ENCODE measurements around the gene ZNF883. TPM values are rescaled to one million over a fixed set of nuclear protein-coding genes. Genes with fewer than 3 reads are reported as not detected.
A peak's percentile ranks its signal among the peaks of the same experiment; 100 is the strongest.

ZNF883 gene
- total and polyA plus RNA-seq, 9 of the 15 experiments (the other 6 are each of a cell fraction or from before 2014, with no cell fraction given) = 1.00 to 5.7 (median 3.7) TPM

DNA sequence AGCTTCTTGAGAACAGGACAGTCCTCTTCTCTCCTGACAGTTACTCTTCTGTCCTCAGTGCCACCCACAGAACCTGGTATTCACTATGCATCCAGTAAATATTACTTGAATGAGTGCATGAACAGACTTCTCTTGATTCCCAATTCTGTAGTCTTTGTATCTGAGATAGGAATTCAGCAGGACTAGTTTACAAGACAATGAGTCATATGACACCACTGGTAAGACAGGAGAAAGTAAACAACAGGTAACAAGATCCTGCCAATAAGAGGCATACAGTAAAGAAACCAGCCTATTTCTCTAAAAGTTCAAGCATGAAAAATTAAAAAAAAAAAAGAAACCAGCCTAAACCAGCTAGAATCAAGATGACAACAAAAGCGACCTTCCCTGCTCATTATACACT, 6.2 kb downstream of the ZNF883 start (continued):
- TF ChIP-seq, protein P1, sequence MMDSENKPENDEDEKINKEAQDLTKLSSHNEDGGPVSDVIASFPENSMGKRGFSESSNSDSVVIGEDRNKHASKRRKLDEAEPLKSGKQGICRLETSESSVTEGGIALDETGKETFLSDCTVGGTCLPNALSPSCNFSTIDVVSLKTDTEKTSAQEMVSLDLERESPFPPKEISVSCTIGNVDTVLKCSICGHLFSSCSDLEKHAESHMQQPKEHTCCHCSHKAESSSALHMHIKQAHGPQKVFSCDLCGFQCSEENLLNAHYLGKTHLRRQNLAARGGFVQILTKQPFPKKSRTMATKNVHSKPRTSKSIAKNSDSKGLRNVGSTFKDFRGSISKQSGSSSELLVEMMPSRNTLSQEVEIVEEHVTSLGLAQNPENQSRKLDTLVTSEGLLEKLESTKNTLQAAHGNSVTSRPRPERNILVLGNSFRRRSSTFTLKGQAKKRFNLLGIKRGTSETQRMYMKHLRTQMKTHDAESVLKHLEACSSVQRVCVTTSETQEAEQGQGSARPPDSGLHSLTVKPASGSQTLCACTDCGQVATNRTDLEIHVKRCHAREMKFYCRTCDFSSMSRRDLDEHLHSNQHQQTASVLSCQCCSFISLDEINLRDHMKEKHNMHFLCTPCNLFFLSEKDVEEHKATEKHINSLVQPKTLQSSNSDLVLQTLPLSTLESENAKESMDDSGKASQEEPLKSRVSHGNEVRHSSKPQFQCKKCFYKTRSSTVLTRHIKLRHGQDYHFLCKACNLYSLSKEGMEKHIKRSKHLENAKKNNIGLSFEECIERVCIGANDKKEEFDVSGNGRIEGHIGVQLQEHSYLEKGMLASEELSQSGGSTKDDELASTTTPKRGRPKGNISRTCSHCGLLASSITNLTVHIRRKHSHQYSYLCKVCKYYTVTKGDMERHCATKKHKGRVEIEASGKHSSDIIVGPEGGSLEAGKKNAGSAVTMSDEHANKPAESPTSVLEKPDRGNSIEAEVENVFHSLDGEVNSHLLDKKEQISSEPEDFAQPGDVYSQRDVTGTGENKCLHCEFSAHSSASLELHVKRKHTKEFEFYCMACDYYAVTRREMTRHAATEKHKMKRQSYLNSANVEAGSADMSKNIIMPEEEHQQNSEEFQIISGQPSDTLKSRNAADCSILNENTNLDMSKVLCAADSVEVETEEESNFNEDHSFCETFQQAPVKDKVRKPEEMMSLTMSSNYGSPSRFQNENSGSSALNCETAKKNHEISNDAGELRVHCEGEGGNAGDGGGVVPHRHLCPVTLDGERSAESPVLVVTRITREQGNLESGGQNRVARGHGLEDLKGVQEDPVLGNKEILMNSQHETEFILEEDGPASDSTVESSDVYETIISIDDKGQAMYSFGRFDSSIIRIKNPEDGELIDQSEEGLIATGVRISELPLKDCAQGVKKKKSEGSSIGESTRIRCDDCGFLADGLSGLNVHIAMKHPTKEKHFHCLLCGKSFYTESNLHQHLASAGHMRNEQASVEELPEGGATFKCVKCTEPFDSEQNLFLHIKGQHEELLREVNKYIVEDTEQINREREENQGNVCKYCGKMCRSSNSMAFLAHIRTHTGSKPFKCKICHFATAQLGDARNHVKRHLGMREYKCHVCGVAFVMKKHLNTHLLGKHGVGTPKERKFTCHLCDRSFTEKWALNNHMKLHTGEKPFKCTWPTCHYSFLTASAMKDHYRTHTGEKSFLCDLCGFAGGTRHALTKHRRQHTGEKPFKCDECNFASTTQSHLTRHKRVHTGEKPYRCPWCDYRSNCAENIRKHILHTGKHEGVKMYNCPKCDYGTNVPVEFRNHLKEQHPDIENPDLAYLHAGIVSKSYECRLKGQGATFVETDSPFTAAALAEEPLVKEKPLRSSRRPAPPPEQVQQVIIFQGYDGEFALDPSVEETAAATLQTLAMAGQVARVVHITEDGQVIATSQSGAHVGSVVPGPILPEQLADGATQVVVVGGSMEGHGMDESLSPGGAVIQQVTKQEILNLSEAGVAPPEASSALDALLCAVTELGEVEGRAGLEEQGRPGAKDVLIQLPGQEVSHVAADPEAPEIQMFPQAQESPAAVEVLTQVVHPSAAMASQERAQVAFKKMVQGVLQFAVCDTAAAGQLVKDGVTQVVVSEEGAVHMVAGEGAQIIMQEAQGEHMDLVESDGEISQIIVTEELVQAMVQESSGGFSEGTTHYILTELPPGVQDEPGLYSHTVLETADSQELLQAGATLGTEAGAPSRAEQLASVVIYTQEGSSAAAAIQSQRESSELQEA (IDR thresholded peaks at IDR 0.05; ENCODE audit: low read depth) = no peak

DNA sequence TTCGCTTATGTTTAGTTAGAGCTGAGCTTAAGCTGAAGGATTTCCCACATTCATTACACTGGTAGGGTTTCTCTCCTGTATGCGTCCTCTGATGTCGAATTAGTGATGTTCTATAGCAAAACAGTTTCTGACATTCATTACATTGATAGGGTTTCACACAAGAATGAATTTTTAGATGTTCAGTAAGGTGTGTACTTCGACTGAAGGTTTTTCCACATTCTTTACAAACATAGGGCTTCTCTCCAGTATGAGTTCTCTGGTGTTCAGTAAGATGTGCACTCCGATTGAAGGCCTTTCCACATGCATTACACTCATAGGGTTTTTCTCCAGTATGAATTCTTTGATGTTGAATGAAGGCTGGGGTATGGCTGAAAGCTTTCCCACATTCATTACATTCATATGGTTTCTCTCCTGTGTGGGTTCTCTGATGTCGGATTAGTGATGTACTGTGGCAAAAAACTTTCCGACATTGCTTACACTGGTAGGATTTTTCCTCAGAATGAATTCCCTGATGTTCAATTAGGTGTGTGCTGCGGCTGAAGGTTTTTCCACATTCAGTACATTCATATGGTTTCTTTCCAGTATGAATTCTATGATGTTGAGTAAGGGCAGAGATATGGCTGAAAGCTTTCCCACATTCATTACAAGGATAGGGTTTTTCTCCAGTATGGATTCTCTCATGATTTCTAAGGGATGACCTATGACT, 14.6 kb downstream of the ZNF883 start:
- no peak overlapping the region for H3K4me2 ChIP-seq (ENCODE audit: insufficient read depth, low read length)
- peak; percentile 29 for FAIRE-seq
- no peaks in the 10 kb centered on the region for H3K79me2 ChIP-seq (ENCODE audit: control insufficient read depth, insufficient read depth, low read length)
- H3K27me3 ChIP-seq (ENCODE audit: control insufficient read depth in 2 of 2, insufficient read depth in 2 of 2, low read length in 2 of 2) = no peaks in the 10 kb centered on the region
- DNase-seq (ENCODE audit: extremely low read depth in 1 of 4, low spot score in 3 of 4) = no peak
- no peak overlapping the region for H3K4me3 ChIP-seq
- CTCF ChIA-PET (ENCODE audit: low intra/inter-chr PET ratio) = no interaction called here
- H3K4me1 ChIP-seq (replicated peaks in 1 of 2; ENCODE audit: control insufficient read depth in 2 of 2, insufficient read depth in 2 of 2, low read length in 2 of 2) = no peaks in the 10 kb centered on the region
- peaks cover 5% of the 10 kb centered on the region for H3K9me3 ChIP-seq (replicated peaks; ENCODE audit: control insufficient read depth, insufficient read depth, low read depth, low read length)
- H2AFZ ChIP-seq (ENCODE audit: low read depth, low read length) = no peak overlapping the region
- in situ Hi-C loops (cut with MboI) (no loop called here), intact Hi-C loops (cut with micrococcal nuclease) (no loop called here)
- H3K9ac ChIP-seq (ENCODE audit: insufficient read depth in 1 of 2, low read depth in 2 of 2, low read length in 2 of 2) = no peak overlapping the region
- ATAC-seq = no peak
- BruUV-seq (replicated peaks) = no TSS peak
- no peaks in the 10 kb centered on the region for H3K9me1 ChIP-seq (ENCODE audit: control insufficient read depth, insufficient read depth, low read length)
- POLR2A ChIA-PET = no interaction called here
- WGBS (ENCODE audit: insufficient coverage, low coverage, missing lambda C conversion rate) = 3% methylated on average over 8 of the region's 8 CpGs
- no peak overlapping the region for H3K27ac ChIP-seq (ENCODE audit: extremely low read depth, low read depth, low read length)
- no peaks in the 10 kb centered on the region for H4K20me1 ChIP-seq (replicated peaks; ENCODE audit: control insufficient read depth, insufficient read depth, low read length)
- H3K36me3 ChIP-seq (ENCODE audit: control insufficient read depth, insufficient read depth, low read length) = no peaks in the 10 kb centered on the region
- 0 out of 4 replicates have a peak, but pooled peaks of 1 of the 2 experiments have one; percentile 33 for TF ChIP-seq TRIM24 (IDR thresholded peaks at IDR 0.05)
- TF ChIP-seq MAFK (IDR thresholded peaks at IDR 0.05; ENCODE audit: low read length) = no peak
- TF ChIP-seq SMAD1 (IDR thresholded peaks at IDR 0.05; ENCODE audit: low read depth, low read length, partially characterized antibody) = no peak
- no peak for TF ChIP-seq BRD4 (IDR thresholded peaks at IDR 0.05)
- TF ChIP-seq CBX2 (IDR thresholded peaks at IDR 0.05; ENCODE audit: insufficient read depth, low read length, poor library complexity, severe bottlenecking) = no peak
- TF ChIP-seq, protein P2, sequence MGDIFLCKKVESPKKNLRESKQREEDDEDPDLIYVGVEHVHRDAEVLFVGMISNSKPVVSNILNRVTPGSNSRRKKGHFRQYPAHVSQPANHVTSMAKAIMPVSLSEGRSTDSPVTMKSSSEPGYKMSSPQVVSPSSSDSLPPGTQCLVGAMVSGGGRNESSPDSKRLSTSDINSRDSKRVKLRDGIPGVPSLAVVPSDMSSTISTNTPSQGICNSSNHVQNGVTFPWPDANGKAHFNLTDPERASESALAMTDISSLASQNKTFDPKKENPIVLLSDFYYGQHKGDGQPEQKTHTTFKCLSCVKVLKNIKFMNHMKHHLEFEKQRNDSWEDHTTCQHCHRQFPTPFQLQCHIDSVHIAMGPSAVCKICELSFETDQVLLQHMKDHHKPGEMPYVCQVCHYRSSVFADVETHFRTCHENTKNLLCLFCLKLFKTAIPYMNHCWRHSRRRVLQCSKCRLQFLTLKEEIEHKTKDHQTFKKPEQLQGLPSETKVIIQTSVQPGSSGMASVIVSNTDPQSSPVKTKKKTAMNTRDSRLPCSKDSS (IDR thresholded peaks at IDR 0.05; ENCODE audit: low read depth, partially characterized antibody) = peak; percentile 47
- no peak for TF ChIP-seq OTX1 (CRISPR knock-in tag; IDR thresholded peaks at IDR 0.05)
- TF ChIP-seq ZNF282 (CRISPR knock-in tag; IDR thresholded peaks at IDR 0.05) = no peak
- peak; percentile 76; the same call in 1 of the 2 replicates for TF ChIP-seq XRCC3 (IDR thresholded peaks at IDR 0.05)
- no peak for TF ChIP-seq ZBTB17 (CRISPR knock-in tag; IDR thresholded peaks at IDR 0.05)

All from K562 (cell line).